Testis (tissue), 3 donors: ENCODE measurements around the gene PAPSS2. TPM values are rescaled to one million over a fixed set of nuclear protein-coding genes. Genes with fewer than 3 reads are reported as not detected.

ENCODE experiments used
- DNase-seq: peaks from one replicate; pipeline ENCODE4 v3.0.0-alpha.2; 2019
- H3K27ac ChIP-seq, 2 donors: fragments of 200-600 bp; sonication (generic); one replicate each; pipeline ENCODE4 v1.5.1; 2019
- H3K27me3 ChIP-seq: fragments of 200-600 bp; sonication (generic); one replicate; pipeline ENCODE4 v1.5.1; 2019
- H3K36me3 ChIP-seq: fragments of 200-600 bp; sonication (generic); one replicate; pipeline ENCODE4 v1.5.1; 2017; ENCODE audit warnings: low read depth; ENCODE audit errors: missing control alignments
- H3K4me1 ChIP-seq: fragments of 200-600 bp; sonication (generic); one replicate; pipeline ENCODE4 v1.5.1; 2019
- H3K4me3 ChIP-seq, 2 donors: fragments of 200-600 bp; sonication (generic); one replicate each; pipeline ENCODE4 v1.5.1; 2017 to 2019
- H3K9me3 ChIP-seq: fragments of 200-600 bp; sonication (generic); one replicate; pipeline ENCODE4 v1.5.1; 2017
- POLR2A ChIP-seq: fragments of 450-650 bp; IDR thresholded peaks from one replicate; pipeline ENCODE4 v1.6.1; 2017; ENCODE audit warnings: antibody characterized with exemption, mild to moderate bottlenecking, moderate library complexity
- WGBS, 2 donors: methylation state at CpG; one replicate each; pipeline ENCODE4 v1.1.5; 2018; 5-methylcytosine and 5-hydroxymethylcytosine counted together
- intact Hi-C: fragments of 100-400 bp; cut with DNase I; formaldehyde crosslinking; loops from one replicate; pipeline ENCODE4 v1.15.1; 2023; ENCODE audit warnings: low total_unique reads
- polyA plus RNA-seq: library from polyadenylated mRNA; stranded (reverse); fragments of 350-450 nt; fragmentation: Illumina TruSeq; extraction: RNeasy Lipid Tissue Mini Kit (QIAGEN cat#74804); gene quantifications from one replicate; pipeline ENCODE4 v1.2.3, GENCODE V29; 2014; ENCODE audit warnings: low read depth, low replicate concordance; ENCODE audit not compliant: insufficient read depth
- total RNA-seq, 2 donors: library from RNA; depleted of rRNA; stranded (reverse); fragments of >200 nt; gene quantifications; one replicate each; pipeline ENCODE4 v1.2.3, GENCODE V29; 2016
- TF ChIP-seq, protein P1 (sequence below), 3 experiments: fragments of 450-650 bp in 2 of 3; fragments of 200-600 bp in 1 of 3; sonication (generic) in 1 of 3; IDR thresholded peaks; one replicate each; pipeline ENCODE4 v1.5.1; 2016 to 2019; ENCODE audit warnings: antibody characterized with exemption in 3 of 3, mild to moderate bottlenecking in 2 of 3, moderate library complexity in 1 of 3

PAPSS2 gene
- total and polyA plus RNA-seq, 3 donors from 2014 or later, result 4.6 to 20.1 (median 6.4) TPM

DNA sequence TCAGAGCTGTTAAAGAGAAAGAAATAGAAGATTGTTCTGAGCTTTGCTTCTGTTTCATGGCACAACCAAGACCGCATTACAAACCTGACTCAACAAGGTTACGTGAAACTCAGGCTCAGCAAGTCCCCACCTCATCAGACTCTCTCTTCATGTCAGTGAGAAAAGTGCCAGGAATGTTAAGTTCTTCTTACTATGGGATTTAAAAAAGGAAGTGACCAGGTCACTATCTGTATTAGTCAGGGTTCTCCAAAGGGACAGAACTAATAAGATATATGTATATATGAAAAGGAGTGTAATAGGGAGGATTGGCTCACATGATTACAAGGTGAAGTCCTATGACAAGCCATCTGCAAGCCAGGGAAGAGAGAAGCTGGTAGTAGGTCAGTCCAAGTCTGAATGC lies 25.4 kb upstream of the PAPSS2 start:
- intact Hi-C loops, result no loop called here
- no peak overlapping the region for H3K27ac ChIP-seq
- 94 to 100% methylated on average over 2 of the region's 2 CpGs for WGBS, 2 donors
- no peaks in the 10 kb centered on the region for H3K27me3 ChIP-seq
- H3K9me3 ChIP-seq, result no peaks in the 10 kb centered on the region
- DNase-seq, result no peak
- H3K36me3 ChIP-seq, result no peaks in the 10 kb centered on the region
- no peak overlapping the region for H3K4me3 ChIP-seq
- H3K4me1 ChIP-seq, result no peaks in the 10 kb centered on the region
- no peak for TF ChIP-seq POLR2A
- TF ChIP-seq, protein P1, sequence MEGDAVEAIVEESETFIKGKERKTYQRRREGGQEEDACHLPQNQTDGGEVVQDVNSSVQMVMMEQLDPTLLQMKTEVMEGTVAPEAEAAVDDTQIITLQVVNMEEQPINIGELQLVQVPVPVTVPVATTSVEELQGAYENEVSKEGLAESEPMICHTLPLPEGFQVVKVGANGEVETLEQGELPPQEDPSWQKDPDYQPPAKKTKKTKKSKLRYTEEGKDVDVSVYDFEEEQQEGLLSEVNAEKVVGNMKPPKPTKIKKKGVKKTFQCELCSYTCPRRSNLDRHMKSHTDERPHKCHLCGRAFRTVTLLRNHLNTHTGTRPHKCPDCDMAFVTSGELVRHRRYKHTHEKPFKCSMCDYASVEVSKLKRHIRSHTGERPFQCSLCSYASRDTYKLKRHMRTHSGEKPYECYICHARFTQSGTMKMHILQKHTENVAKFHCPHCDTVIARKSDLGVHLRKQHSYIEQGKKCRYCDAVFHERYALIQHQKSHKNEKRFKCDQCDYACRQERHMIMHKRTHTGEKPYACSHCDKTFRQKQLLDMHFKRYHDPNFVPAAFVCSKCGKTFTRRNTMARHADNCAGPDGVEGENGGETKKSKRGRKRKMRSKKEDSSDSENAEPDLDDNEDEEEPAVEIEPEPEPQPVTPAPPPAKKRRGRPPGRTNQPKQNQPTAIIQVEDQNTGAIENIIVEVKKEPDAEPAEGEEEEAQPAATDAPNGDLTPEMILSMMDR (IDR thresholded peaks at IDR 0.05), result no peak

DNA sequence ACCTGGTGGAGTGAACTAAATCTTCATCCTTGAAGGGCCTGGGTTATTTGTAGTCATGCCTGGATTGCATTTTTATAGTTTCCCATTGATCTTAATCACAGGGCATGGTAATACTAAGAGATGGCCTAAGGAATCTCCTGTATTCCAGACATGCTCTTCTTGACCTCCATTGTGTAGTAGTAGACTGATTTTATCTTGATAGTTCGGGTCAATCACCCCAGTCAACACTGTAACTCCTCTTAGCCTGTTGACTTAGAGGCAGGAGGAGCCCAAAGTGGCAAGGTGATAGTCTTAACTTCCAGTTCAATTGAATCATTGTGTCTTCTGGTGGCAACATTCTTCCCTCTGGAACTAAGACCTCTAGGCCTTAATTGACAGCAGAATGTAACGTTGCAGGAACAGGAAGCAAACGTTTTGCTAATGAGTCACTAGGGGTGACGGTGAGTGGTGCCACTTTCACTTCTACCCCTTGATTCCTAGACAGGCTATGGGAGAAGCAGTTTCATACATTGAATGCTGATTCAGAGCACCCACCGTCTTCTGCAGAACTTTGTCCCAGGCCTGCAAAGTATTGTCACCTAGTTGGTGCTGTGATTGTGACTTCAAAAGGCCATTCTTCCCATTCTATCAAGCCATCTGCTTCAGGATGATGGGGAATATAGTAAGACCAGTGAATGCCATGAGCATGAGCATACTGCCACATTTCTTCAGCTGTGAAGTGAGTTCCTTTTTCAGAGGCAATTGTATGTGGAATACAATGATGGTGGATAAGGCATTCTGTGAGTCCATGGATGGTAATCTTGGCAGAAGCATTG lies 24.0 kb upstream of the PAPSS2 start:
- no peak overlapping the region for H3K27ac ChIP-seq
- H3K4me1 ChIP-seq, result no peaks in the 10 kb centered on the region
- intact Hi-C loops, result no loop called here
- WGBS, 2 donors, result 61 to 65% methylated on average over 4 to 5 of the region's 5 CpGs
- H3K27me3 ChIP-seq, result no peaks in the 10 kb centered on the region
- TF ChIP-seq, protein P1 (IDR thresholded peaks at IDR 0.05), result no peak
- TF ChIP-seq POLR2A, result no peak
- no peaks in the 10 kb centered on the region for H3K9me3 ChIP-seq
- H3K36me3 ChIP-seq, result no peaks in the 10 kb centered on the region
- H3K4me3 ChIP-seq, result no peak overlapping the region
- DNase-seq, result no peak

DNA sequence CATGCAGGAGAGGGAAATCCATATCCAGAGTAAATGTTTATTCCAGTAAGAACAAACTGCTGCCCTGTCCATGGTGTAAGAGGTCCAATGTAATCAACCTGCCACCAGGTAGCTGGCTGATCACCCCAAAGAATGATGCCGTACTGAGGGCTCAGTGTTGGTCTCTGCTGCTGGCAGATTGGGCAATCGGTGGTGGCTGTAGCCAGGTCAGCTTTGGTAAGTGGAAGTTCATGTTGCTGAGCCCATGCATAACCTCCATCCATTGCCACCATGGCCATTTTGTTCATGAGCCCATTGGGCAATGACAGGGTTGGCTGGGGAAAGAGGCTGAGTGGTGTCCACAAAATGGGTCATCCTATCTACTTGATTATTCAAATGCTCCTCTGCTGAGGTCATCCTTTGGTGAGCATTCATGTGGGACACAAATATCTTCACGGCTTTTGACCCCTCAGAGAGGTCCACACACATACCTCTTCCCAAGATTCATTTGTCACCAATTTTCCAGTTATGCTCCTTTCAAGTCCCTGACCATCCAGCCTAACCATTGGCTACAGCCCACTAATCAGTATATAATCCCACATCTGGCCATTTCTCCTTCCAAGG lies 23.3 kb upstream of the PAPSS2 start:
- no peak overlapping the region for H3K27ac ChIP-seq
- intact Hi-C loops, result no loop called here
- H3K9me3 ChIP-seq, result no peaks in the 10 kb centered on the region
- TF ChIP-seq, protein P1 (IDR thresholded peaks at IDR 0.05), result no peak
- no peak for TF ChIP-seq POLR2A
- no peak for DNase-seq
- H3K36me3 ChIP-seq, result no peaks in the 10 kb centered on the region
- no peaks in the 10 kb centered on the region for H3K4me1 ChIP-seq
- H3K4me3 ChIP-seq, result no peak overlapping the region
- WGBS, 2 donors, result 93 to 94% methylated on average over 3 of the region's 3 CpGs
- H3K27me3 ChIP-seq, result no peaks in the 10 kb centered on the region

DNA sequence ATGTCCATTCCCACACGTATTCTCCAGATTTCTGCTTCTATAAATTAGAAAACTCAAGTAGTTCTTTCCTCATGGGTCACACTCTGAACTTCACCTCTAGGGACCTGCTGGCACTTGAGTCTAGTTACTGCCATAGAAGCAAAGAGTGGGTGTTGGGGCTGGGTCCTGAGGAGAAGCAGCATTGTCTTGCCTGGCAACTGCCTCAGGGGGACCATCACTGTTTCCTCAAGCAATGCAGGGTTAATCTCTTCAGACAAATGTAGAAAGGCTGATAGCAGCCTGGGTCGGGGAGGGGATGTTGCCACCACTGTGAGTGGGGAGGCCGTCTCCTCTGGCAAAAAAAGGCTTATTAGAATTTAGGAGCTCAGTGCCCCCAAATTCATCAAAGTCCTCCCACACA lies 20.2 kb upstream of the PAPSS2 start:
- H3K9me3 ChIP-seq, result no peaks in the 10 kb centered on the region
- intact Hi-C loops, result no loop called here
- no peaks in the 10 kb centered on the region for H3K36me3 ChIP-seq
- H3K27ac ChIP-seq, result no peak overlapping the region
- DNase-seq, result no peak
- H3K27me3 ChIP-seq, result no peaks in the 10 kb centered on the region
- H3K4me3 ChIP-seq, result no peak overlapping the region
- 91 to 93% methylated on average over 2 to 3 of the region's 3 CpGs for WGBS, 2 donors
- no peak for TF ChIP-seq POLR2A
- TF ChIP-seq, protein P1 (IDR thresholded peaks at IDR 0.05), result no peak
- H3K4me1 ChIP-seq, result no peaks in the 10 kb centered on the region
